Measurements from ENCODE around the gene FBXL13.
A peak's percentile ranks its signal among the peaks of the same experiment; 100 is the strongest.

The FBXL13 gene

GRCh38 chr7:102991077-102991539, 83.5 kb downstream of the FBXL13 start:
- peak overlapping the region in 1 of 2 donors; percentile 19 for H3K27ac ChIP-seq (ENCODE audit: low read depth in 2 of 2, low read length in 2 of 2)
- no peak overlapping the region for H3K4me3 ChIP-seq (ENCODE audit: low read length in 2 of 2)
- H3K36me3 ChIP-seq (ENCODE audit: control insufficient read depth in 2 of 2, insufficient read depth in 2 of 2, low read length in 2 of 2), result no peaks in the 10 kb centered on the region
- no peaks in the 10 kb centered on the region for H3K9me3 ChIP-seq (ENCODE audit: control insufficient read depth in 2 of 2, low read length in 2 of 2)
- no peaks in the 10 kb centered on the region for H3K27me3 ChIP-seq (ENCODE audit: control insufficient read depth in 2 of 2, insufficient read depth in 2 of 2, low read length in 2 of 2)
- no peak overlapping the region for H3K9ac ChIP-seq (ENCODE audit: low read depth in 1 of 2, low read length in 2 of 2)
- peaks cover 12 to 23% of the 10 kb centered on the region in 2 donors for H3K4me1 ChIP-seq (ENCODE audit: control insufficient read depth in 2 of 2, insufficient read depth in 2 of 2, low read length in 2 of 2)

- no peaks in the 10 kb centered on the region for H3K27me3 ChIP-seq (ENCODE audit: control insufficient read depth in 2 of 2, insufficient read depth in 2 of 2, low read length in 2 of 2)
- no peaks in the 10 kb centered on the region for H3K9me3 ChIP-seq (ENCODE audit: control insufficient read depth in 2 of 2, low read length in 2 of 2)
- no peak overlapping the region for H3K27ac ChIP-seq (ENCODE audit: low read depth in 2 of 2, low read length in 2 of 2)
- peaks cover 12 to 23% of the 10 kb centered on the region in 2 donors for H3K4me1 ChIP-seq (ENCODE audit: control insufficient read depth in 2 of 2, insufficient read depth in 2 of 2, low read length in 2 of 2)
- no peak overlapping the region for H3K4me3 ChIP-seq (ENCODE audit: low read length in 2 of 2)
- H3K36me3 ChIP-seq (ENCODE audit: control insufficient read depth in 2 of 2, insufficient read depth in 2 of 2, low read length in 2 of 2), result no peaks in the 10 kb centered on the region
- H3K9ac ChIP-seq (ENCODE audit: low read depth in 1 of 2, low read length in 2 of 2), result no peak overlapping the region
Measured at GRCh38 chr7:102990642-102991041, 84.0 kb downstream of the FBXL13 start.

DNA sequence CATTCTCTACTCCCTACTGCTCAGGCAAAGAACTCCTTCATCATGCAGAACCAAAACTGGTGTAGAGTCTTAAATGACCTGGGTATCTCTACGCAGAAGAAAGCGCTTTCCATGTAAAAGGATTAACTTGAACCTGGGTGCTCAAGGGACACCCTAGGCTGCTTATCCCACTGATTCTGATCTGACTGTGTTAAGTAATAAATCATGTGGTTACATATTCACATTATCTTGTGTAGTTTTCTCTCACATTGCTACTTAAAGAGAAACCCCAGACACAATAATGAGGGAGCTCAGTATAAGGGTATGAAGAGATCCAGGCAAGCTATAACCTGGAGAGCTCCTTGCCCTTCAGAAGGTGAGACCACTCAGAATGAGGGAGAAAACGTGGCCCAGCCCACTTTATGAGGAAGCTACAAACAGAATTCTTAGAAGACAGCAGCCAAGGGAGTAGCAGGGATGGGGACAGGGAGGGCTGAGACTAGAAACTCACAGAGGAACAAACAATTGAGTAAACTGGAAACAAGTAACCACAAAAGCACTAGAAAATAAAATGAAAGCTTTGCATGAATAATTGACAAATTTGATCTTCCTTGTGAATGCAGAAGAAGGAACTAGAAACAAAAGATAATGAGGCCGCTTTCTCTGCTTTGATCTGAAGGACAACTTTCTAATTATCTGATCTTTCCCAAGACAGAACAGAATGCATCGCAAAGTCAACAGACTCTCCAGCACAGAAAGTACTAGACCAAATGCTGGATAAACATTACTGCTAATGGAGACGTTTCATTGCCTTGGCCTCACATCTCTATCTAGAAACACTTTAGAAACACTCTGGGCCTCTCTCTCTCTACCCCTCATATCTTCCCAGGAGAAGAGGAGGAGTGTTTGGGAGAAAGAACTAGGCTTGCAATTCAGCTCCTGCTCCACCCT, 85.7 kb downstream of the FBXL13 start:
- Histone ChIP-seq H3K9me3 (ENCODE audit: control insufficient read depth in 2 of 2, low read length in 2 of 2) (no peaks in the 10 kb centered on the region), H3K4me3 (ENCODE audit: low read length in 2 of 2) (no peak overlapping the region), H3K36me3 (ENCODE audit: control insufficient read depth in 2 of 2, insufficient read depth in 2 of 2, low read length in 2 of 2) (no peaks in the 10 kb centered on the region), H3K27ac (ENCODE audit: low read depth in 2 of 2, low read length in 2 of 2) (no peak overlapping the region), H3K4me1 (ENCODE audit: control insufficient read depth in 2 of 2, insufficient read depth in 2 of 2, low read length in 2 of 2) (peaks cover 12 to 23% of the 10 kb centered on the region in 2 donors), H3K9ac (ENCODE audit: low read depth in 1 of 2, low read length in 2 of 2) (no peak overlapping the region), H3K27me3 (ENCODE audit: control insufficient read depth in 2 of 2, insufficient read depth in 2 of 2, low read length in 2 of 2) (no peaks in the 10 kb centered on the region)

DNA sequence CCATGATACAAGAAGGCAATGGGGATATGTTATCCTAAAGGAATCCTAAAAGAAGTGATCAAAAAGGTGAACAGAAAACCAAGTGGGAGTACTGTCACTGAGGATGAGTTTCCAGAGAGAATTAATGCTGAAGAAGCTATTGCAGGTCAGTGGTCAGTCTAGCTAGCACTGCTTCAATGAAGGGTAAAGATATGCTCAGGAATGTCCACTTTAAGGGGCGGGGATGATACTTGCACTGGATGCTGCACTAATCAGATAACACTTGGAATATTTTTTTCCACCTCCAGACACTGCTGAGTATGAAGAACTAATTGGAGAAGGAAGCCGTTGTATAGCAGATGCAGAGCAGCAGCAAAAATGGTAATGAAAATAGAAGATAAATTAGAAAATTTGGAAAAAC, 86.5 kb downstream of the FBXL13 start:
- H3K9ac ChIP-seq (ENCODE audit: low read depth in 1 of 2, low read length in 2 of 2), result no peak overlapping the region
- no peaks in the 10 kb centered on the region for H3K27me3 ChIP-seq (ENCODE audit: control insufficient read depth in 2 of 2, insufficient read depth in 2 of 2, low read length in 2 of 2)
- H3K9me3 ChIP-seq (ENCODE audit: control insufficient read depth in 2 of 2, low read length in 2 of 2), result no peaks in the 10 kb centered on the region
- H3K36me3 ChIP-seq (ENCODE audit: control insufficient read depth in 2 of 2, insufficient read depth in 2 of 2, low read length in 2 of 2), result no peaks in the 10 kb centered on the region
- H3K27ac ChIP-seq (ENCODE audit: low read depth in 2 of 2, low read length in 2 of 2), result no peak overlapping the region
- peaks cover 12 to 20% of the 10 kb centered on the region in 2 donors for H3K4me1 ChIP-seq (ENCODE audit: control insufficient read depth in 2 of 2, insufficient read depth in 2 of 2, low read length in 2 of 2)
- no peak overlapping the region for H3K4me3 ChIP-seq (ENCODE audit: low read length in 2 of 2)

DNA sequence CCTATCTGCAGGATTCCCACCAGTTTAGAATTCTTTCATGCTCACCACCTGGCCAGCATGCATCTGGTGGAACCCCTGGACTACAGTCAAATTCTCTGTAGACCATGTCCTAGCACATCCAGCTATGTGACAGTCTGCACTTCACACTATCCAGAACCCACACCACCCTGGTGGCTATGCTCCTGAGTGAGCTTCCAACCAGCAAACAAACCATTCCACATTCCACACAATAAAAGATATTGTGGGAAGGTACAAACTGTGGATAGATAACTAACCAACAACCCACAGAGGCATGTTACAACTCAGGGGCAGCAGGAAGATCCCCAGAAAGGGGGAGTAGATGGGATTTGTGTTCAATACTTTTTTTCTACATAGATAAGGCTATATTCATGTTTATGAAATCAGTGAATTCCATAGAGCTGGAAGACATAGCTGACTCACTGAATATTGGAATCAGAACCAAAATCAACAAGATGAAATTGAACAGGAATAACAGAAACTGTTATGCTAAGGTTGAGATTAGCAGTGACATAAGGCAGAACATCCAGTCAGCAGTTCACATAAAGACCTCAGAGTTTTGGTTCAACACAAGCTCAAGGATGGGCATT, 89.3 kb downstream of the FBXL13 start:
- no peak overlapping the region for H3K4me3 ChIP-seq (ENCODE audit: low read length in 2 of 2)
- no peaks in the 10 kb centered on the region for H3K9me3 ChIP-seq (ENCODE audit: control insufficient read depth in 2 of 2, low read length in 2 of 2)
- H3K36me3 ChIP-seq (ENCODE audit: control insufficient read depth in 2 of 2, insufficient read depth in 2 of 2, low read length in 2 of 2), result no peaks in the 10 kb centered on the region
- H3K4me1 ChIP-seq (ENCODE audit: control insufficient read depth in 2 of 2, insufficient read depth in 2 of 2, low read length in 2 of 2), result no peaks in the 10 kb centered on the region
- no peaks in the 10 kb centered on the region for H3K27me3 ChIP-seq (ENCODE audit: control insufficient read depth in 2 of 2, insufficient read depth in 2 of 2, low read length in 2 of 2)
- H3K9ac ChIP-seq (ENCODE audit: low read depth in 1 of 2, low read length in 2 of 2), result no peak overlapping the region
- no peak overlapping the region for H3K27ac ChIP-seq (ENCODE audit: low read depth in 2 of 2, low read length in 2 of 2)

DNA sequence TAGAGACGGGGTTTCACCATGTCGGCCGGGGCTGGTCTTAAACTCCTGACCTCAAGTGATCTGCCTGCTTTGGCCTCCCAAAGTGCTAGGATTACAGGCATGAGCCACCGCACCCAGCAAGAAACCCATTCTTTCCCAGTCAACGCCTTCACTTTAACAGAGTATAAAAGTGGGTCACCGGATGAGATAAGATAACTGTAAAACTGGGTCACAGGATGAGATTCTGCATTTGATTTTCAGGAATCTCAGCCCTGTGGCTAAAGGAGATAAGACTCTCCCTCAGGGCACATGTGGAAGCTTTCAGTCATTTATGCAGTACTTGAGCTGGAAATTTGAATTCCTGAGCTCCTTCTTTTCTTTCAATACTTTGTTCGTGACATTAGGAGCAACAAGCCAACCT, 91.0 kb downstream of the FBXL13 start:
- no peaks in the 10 kb centered on the region for H3K4me1 ChIP-seq (ENCODE audit: control insufficient read depth in 2 of 2, insufficient read depth in 2 of 2, low read length in 2 of 2)
- no peak overlapping the region for H3K4me3 ChIP-seq (ENCODE audit: low read length in 2 of 2)
- no peaks in the 10 kb centered on the region for H3K9me3 ChIP-seq (ENCODE audit: control insufficient read depth in 2 of 2, low read length in 2 of 2)
- no peaks in the 10 kb centered on the region for H3K27me3 ChIP-seq (ENCODE audit: control insufficient read depth in 2 of 2, insufficient read depth in 2 of 2, low read length in 2 of 2)
- H3K27ac ChIP-seq (ENCODE audit: low read depth in 2 of 2, low read length in 2 of 2), result no peak overlapping the region
- no peaks in the 10 kb centered on the region for H3K36me3 ChIP-seq (ENCODE audit: control insufficient read depth in 2 of 2, insufficient read depth in 2 of 2, low read length in 2 of 2)
- no peak overlapping the region for H3K9ac ChIP-seq (ENCODE audit: low read depth in 1 of 2, low read length in 2 of 2)

- no peak overlapping the region for H3K4me3 ChIP-seq (ENCODE audit: low read length in 2 of 2)
- no peaks in the 10 kb centered on the region for H3K27me3 ChIP-seq (ENCODE audit: control insufficient read depth in 2 of 2, insufficient read depth in 2 of 2, low read length in 2 of 2)
- H3K4me1 ChIP-seq (ENCODE audit: control insufficient read depth in 2 of 2, insufficient read depth in 2 of 2, low read length in 2 of 2), result no peaks in the 10 kb centered on the region
- H3K9me3 ChIP-seq (ENCODE audit: control insufficient read depth in 2 of 2, low read length in 2 of 2), result no peaks in the 10 kb centered on the region
- no peak overlapping the region for H3K27ac ChIP-seq (ENCODE audit: low read depth in 2 of 2, low read length in 2 of 2)
- no peak overlapping the region for H3K9ac ChIP-seq (ENCODE audit: low read depth in 1 of 2, low read length in 2 of 2)
- no peaks in the 10 kb centered on the region for H3K36me3 ChIP-seq (ENCODE audit: control insufficient read depth in 2 of 2, insufficient read depth in 2 of 2, low read length in 2 of 2)
Measured at GRCh38 chr7:102982235-102982634, 92.4 kb downstream of the FBXL13 start.

GRCh38 chr7:102981451-102981850, 93.1 kb downstream of the FBXL13 start:
- Histone ChIP-seq H3K4me1 (ENCODE audit: control insufficient read depth in 2 of 2, insufficient read depth in 2 of 2, low read length in 2 of 2) (no peaks in the 10 kb centered on the region), H3K36me3 (ENCODE audit: control insufficient read depth in 2 of 2, insufficient read depth in 2 of 2, low read length in 2 of 2) (no peaks in the 10 kb centered on the region), H3K4me3 (ENCODE audit: low read length in 2 of 2) (no peak overlapping the region), H3K27ac (ENCODE audit: low read depth in 2 of 2, low read length in 2 of 2) (no peak overlapping the region), H3K9ac (ENCODE audit: low read depth in 1 of 2, low read length in 2 of 2) (no peak overlapping the region), H3K9me3 (ENCODE audit: control insufficient read depth in 2 of 2, low read length in 2 of 2) (no peaks in the 10 kb centered on the region), H3K27me3 (ENCODE audit: control insufficient read depth in 2 of 2, insufficient read depth in 2 of 2, low read length in 2 of 2) (no peaks in the 10 kb centered on the region)

DNA sequence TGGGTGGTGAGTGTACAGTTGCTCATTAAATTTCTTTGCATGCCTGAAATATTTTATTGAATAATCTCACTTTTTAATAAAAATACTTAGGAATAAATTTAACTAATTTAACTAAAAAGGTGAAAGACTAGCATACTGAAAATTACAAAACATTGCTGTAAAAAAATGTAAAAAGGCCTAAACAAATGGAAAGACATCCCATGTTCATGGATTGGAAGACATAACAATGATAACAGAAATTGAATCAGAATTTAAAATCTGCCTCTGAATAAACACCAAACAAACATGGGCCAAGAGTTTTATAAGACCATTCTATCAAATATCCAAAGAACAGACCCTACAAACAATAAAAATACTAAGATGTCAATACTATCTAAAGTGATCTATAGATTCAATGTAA, 94.9 kb downstream of the FBXL13 start:
- H3K36me3 ChIP-seq (ENCODE audit: control insufficient read depth in 2 of 2, insufficient read depth in 2 of 2, low read length in 2 of 2), result no peaks in the 10 kb centered on the region
- no peak overlapping the region for H3K4me3 ChIP-seq (ENCODE audit: low read length in 2 of 2)

GRCh38 chr7:102978284-102978683, 96.3 kb downstream of the FBXL13 start:
- Histone ChIP-seq H3K4me1 (ENCODE audit: control insufficient read depth in 2 of 2, insufficient read depth in 2 of 2, low read length in 2 of 2) (no peaks in the 10 kb centered on the region), H3K27me3 (ENCODE audit: control insufficient read depth in 2 of 2, insufficient read depth in 2 of 2, low read length in 2 of 2) (no peaks in the 10 kb centered on the region), H3K9ac (ENCODE audit: low read depth in 1 of 2, low read length in 2 of 2) (no peak overlapping the region), H3K9me3 (ENCODE audit: control insufficient read depth in 2 of 2, low read length in 2 of 2) (no peaks in the 10 kb centered on the region), H3K4me3 (ENCODE audit: low read length in 2 of 2) (no peak overlapping the region), H3K27ac (ENCODE audit: low read depth in 2 of 2, low read length in 2 of 2) (no peak overlapping the region), H3K36me3 (ENCODE audit: control insufficient read depth in 2 of 2, insufficient read depth in 2 of 2, low read length in 2 of 2) (no peaks in the 10 kb centered on the region)

More for the DNA sequence above, 94.9 kb downstream of the FBXL13 start:
- H3K4me1 ChIP-seq (ENCODE audit: control insufficient read depth in 2 of 2, insufficient read depth in 2 of 2, low read length in 2 of 2), result no peaks in the 10 kb centered on the region
- H3K9me3 ChIP-seq (ENCODE audit: control insufficient read depth in 2 of 2, low read length in 2 of 2), result no peaks in the 10 kb centered on the region
- no peak overlapping the region for H3K27ac ChIP-seq (ENCODE audit: low read depth in 2 of 2, low read length in 2 of 2)
- no peak overlapping the region for H3K9ac ChIP-seq (ENCODE audit: low read depth in 1 of 2, low read length in 2 of 2)
- no peaks in the 10 kb centered on the region for H3K27me3 ChIP-seq (ENCODE audit: control insufficient read depth in 2 of 2, insufficient read depth in 2 of 2, low read length in 2 of 2)

Measured in mucosa of rectum (tissue), 2 donors.